Neural crest cell (in vitro differentiated cells): ENCODE data around the gene SHLD2. TPM values are rescaled to one million over a fixed set of nuclear protein-coding genes. Genes with fewer than 3 reads are reported as not detected.

Source experiments
- total RNA-seq: library from RNA; stranded (reverse); gene quantifications from 2 replicates; pipeline ENCODE4 v1.2.1, GENCODE V29; 2021

Gene SHLD2
- total RNA-seq, 1 donor from 2014 or later = 28.3 TPM

Other genes with a start within 250 kb of the SHLD2 start
- 0.27 and 0.40 TPM in 2 replicates for gene MMRN2, start 137.6 kb upstream of the SHLD2 start, total RNA-seq
- 7.8 and 8.2 TPM in 2 replicates for gene SNCG, start 136.6 kb upstream of the SHLD2 start, total RNA-seq
- not detected in 2 replicates for gene ADIRF, start 126.7 kb upstream of the SHLD2 start, total RNA-seq
- gene FAM25A, start 74.9 kb upstream of the SHLD2 start, total RNA-seq = not detected in 2 replicates
- 101 and 105 TPM in 2 replicates for gene GLUD1, start 363 bp upstream of the SHLD2 start, total RNA-seq
- 3.0 and 3.7 TPM in 2 replicates for gene NUTM2A, start 130.2 kb downstream of the SHLD2 start, total RNA-seq